ENCODE measurements around the gene USP32.
"Not testable (repeated sequence)": the region's sequence is repeated elsewhere in the genome, so short reads cannot be mapped to it uniquely, and the experiment has no call there.

Gene USP32

DNA sequence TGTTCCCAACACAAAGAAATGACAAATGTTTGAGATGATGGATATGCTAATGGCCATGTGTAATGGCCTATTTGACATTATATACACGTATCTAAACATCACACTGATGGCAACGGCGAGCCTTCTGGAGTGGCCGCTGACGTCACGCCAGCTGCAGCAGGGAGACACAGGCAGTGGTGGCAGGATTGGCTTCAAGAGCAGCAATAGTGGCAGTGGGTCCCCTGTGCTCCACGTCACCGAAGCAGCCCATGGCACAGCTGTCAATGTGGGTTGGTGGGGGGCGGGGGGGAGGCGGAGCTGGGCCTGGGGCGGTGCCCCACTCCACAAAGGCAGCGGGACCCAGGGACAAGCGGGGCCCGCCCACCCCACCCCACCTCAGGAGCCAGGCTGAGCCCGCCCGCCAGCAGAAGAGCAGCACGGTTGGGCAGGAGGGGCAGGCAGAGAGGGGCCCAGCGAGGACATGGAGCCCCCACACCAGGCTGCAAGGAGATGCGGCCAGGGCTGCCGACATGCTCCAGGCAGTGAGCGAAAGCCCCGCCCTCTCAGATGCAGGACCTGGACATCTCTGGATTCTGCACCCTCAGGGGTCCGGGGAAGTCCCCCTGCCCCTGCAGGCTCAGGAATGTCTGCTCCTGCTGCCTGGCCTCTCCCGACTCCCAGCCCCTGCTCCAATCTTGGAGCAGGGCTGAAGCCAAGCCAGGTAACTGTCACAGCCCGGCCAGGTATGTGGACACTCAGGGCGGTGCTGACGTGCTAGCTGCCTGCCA is 64.6 kb downstream of the USP32 start:
- DNase-seq, result no peak

DNA sequence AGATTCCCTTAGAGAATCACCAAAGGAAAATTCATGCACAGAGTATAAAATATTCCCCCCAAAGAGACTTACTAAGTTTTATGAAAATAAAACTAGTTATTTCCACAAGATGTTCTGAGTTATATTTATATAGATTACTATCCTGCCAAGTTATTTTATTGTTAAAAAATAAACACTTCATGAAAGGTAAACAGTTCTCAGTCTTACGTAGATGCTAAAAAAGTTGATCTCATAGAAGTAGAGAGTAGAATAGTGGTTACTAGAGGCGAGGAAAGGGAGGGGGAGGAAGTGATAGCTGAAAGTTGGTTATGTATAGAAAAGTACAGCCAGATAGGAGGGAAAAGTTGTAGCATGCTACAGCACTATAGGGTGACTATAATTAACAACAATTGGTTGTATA is 65.2 kb downstream of the USP32 start:
- no peak for DNase-seq

GRCh38 chr17:60325730-60326524 is 66.0 kb downstream of the USP32 start:
- DNase-seq, result no peak

GRCh38 chr17:60323754-60324153 is 68.2 kb downstream of the USP32 start:
- no peak for DNase-seq

DNA sequence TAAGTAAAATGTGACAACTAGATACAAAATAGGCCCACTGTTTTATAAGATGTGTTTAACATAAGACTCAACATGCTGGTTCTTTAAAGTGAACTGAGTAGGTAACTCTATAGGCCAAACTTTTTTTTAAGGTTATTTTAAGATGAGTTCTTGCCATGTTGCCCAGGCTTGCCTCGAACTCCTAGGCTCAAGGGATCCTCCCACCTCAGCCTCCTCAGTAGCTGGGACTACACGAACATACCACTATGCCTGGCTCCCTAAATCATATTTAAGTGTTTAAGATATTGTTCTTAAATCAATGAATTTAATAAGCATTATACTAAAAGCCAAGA is 69.9 kb downstream of the USP32 start:
- DNase-seq, result no peak

DNA sequence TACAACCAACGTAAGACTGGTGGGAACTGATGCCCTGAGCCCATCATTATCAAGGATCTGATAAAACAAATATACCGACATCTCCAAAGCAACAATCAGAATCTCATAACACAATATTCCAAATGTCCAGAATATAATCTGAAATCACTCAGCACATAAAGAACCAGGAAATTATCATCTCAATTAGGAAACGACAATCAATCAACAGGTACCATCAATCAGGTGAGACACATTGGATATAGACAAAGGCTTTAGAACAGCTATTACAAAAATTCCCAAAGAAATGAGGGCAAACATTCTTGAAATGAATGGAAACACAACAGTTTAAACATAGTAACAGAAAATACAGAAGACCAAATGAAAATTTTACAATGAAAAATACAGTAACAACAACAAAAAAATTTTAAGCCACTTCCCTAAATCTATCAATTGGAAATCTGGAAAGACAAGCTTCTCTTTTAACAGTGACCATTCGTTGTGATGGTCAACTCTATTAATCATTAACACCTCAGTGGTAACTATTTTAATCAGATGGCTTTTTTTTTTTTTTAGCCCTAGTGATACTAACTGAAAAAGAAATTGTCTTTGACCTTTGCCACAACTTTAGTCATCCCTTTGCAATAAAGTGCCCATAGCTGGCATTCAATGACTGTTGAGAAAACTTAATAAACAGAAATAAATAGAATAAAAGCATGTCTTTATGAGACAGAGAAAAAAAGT is 70.4 kb downstream of the USP32 start:
- DNase-seq, result no peak

DNA sequence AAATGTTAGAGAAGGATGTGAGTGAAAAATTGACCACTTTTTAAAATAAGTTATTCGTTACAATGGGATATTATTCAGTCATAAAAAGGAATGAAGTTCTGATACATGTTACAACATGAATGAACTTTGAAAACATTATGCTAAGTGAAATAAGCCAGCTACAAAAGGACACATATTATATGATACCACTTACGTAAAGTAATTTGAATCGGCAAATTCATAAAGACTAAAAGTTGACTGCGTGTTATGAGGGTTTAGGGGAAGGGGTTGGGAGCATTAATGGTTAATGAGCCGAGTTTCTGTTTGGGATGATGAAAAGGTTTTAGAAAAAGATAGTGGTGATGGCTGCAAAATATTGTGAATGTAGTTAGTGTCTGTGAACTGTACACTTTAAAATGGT is 73.1 kb downstream of the USP32 start:
- DNase-seq, result no peak

DNA sequence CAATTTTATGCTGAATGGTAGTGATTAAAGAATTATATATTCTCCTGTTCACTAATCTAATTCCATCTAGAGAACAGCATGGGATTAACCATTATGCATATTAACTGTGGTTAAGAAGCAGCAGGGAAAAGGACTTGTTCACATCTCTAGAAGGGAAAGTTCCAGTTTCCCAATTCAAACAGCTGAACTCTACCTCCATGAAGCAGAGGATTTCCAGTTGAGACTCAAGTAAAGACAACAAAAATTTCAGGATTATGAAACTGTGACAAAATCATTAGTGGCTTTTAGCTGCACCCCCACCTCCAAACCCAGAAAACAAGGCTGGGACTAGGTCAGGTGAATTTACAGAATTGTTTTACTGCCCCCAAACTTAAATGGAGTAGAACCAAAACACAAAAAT is 73.6 kb downstream of the USP32 start:
- DNase-seq, result no peak

- no peak for DNase-seq
These were observed 76.3 kb downstream of the USP32 start for GRCh38 chr17:60315650-60316049.

DNA sequence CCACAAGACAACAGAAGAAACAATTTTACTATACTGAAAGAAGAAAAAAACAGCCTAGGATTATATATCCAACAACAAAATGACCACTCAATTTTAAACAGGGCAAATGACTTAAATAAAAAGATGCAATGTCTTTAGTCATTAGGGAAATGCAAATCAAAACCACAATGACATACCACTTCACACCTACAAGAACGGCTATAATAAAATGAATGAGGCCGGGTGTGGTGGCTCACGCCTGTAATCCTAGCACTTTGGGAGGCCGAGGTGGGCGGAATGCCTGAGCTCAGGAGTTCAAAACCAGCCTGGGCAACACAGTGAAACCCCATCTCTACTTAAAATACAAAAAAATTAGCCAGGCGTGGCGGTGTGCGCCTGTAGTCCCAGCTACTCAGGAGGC is 77.0 kb downstream of the USP32 start:
- DNase-seq, result not testable (repeated sequence)

- no peak for DNase-seq
These were observed 77.5 kb downstream of the USP32 start for GRCh38 chr17:60314423-60314822.

- no peak for DNase-seq
These were observed 80.0 kb downstream of the USP32 start for GRCh38 chr17:60311936-60312335.

DNA sequence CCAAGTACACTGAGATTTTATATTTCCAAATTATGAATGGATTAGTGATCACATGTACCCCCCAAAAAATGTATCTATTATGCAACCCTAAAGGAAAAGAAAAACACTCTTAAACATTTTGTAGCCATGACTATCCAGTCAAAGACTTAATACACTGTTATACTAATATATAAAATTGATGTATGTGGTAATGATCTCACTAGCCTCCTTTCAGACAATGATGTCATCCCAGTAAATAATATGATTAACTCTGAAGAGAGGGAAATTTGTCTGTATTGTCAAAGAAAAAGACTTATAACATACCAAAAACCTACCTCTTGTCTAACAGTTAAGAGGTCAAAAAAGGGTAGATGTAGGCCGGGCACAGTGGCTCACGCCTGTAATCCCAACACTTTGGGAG is 80.7 kb downstream of the USP32 start:
- no peak for DNase-seq

- no peak for DNase-seq
These were observed 86.8 kb downstream of the USP32 start for GRCh38 chr17:60305141-60305540.

- no peak for DNase-seq
These were observed 87.4 kb downstream of the USP32 start for GRCh38 chr17:60304502-60304901.

- DNase-seq, result no peak
These were observed 88.4 kb downstream of the USP32 start for GRCh38 chr17:60303406-60304099.

- no peak for DNase-seq
These were observed 90.3 kb downstream of the USP32 start for GRCh38 chr17:60301649-60302048.

DNA sequence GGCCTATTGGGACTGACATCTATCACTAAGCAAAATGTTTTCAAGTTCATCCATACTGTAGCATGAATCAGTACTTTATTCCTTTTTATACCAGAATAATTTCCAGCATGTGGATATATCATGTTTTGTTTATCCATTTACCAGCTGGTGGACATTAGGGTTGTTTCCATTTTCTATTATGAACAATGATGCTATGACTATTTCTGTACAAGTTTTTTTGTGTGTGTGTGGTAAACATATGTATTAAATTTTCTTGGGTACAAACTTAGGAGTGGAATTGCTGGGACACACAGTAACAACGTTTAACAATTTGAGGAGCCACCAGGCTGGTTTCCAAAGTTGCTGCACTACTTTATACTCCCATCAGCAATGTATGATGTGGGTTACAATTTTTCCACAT is 91.0 kb downstream of the USP32 start:
- DNase-seq, result no peak

GRCh38 chr17:60300011-60300410 is 91.9 kb downstream of the USP32 start:
- DNase-seq, result no peak

- no peak for DNase-seq
These were observed 94.1 kb downstream of the USP32 start for GRCh38 chr17:60297760-60298401.

GRCh38 chr17:60296177-60296576 is 95.8 kb downstream of the USP32 start:
- DNase-seq, result no peak

DNA sequence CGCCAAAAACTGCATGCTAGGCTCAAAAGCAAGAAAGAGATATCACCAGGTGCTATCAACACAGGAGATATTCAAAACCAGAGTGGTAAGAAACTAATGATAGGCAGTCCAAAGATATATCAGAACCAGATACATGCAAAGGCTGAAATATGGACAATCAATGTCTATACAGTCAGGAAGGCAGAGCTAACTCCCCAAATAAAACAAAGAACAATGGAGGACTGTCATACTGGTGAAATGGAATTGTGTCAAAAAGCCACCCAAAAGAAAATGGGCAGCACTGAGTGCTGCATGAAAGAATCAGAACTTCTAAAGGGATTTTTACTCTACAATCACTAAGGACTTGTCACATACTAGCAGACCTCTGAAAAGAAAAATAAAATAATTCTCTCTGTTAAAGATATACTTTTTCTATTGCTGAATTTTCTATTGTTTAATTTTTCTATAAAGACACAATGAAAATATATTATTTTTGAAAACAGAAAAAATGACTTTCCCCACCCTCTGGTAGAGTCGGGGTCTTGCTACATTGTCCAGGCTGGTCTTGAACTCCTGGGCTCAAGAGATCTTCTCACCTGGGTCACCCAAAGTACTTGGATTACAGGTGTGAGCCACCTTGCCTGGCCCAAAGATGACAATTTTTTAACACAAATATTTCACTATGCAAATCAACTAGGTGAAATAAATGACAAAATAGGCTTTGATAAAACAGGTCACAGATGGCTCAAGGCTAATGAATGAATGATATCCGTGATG is 98.2 kb downstream of the USP32 start:
- no peak for DNase-seq

All from NCI-H1930 (cell line).